ENCODE data around the gene C3orf62.
A peak's percentile ranks its signal among the peaks of the same experiment; 100 is the strongest.

The C3orf62 gene

DNA sequence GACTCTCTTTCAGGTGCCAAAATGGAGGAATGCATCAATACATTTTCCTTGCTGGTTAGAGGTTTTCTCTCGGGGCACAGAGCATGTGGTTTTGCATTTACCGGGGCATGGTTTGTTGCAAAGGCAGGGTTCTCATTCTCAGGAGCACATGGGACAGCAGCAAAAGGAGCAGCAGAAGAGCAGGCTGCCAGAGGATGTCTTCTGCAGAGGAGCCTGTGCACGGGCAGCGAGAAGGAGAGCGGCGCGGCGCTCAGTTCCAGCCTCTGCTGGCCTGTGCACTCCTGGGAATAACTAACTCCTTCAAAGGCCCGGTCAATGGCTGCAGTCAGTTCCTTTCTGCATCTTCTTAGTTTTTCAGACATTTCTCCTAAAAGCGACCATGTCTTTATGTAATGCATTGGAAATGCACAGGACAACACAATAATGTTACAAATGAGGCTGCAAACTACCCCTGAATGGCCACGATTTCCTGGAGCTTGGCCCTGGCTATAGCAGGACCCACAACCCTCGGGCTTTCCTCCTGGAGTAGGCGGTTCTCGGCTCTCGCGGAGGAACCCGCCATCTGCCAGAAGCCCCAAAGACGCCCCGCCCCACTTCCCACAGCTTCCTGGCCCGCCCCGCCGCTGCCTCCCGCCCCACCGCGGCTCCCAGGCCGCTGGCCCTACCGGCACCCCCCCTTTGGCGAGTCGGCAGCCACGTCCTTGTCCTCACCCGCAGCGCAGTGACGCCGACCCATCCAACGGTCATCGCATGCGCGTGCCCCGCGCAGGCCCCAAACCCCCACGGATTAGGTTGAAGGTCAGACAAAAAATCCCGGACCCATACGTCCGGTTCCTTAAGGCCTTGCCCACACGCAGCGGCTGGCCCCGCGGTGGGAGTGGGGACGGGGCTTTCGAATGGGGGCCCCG is at the start of gene C3orf62:
TSS of gene C3orf62 (minus strand) at position 758 of the 908 bp plus-strand sequence. CDS start at position 398, 360 bp downstream.
- DNase-seq, result no peak

DNA sequence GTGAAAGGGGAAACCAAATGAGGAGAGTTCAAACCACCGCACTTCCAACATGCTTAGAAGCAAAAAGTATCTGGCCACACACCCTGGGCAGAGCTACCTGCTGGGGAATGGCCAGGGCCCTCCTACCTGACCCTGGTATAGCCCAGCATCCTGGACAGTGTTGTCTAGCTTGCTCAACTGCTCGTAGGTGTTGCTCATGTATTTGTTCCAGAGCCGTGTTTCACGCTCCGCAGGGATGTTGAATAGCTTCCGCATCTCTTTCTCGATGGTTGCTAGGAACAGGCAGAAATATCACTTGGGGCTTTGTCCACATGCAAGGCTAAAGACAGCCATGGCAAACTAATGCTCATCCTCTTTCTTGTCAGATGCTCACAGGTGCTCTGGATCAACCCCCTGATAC is 47.7 kb upstream of the C3orf62 start:
- no peak for DNase-seq

DNA sequence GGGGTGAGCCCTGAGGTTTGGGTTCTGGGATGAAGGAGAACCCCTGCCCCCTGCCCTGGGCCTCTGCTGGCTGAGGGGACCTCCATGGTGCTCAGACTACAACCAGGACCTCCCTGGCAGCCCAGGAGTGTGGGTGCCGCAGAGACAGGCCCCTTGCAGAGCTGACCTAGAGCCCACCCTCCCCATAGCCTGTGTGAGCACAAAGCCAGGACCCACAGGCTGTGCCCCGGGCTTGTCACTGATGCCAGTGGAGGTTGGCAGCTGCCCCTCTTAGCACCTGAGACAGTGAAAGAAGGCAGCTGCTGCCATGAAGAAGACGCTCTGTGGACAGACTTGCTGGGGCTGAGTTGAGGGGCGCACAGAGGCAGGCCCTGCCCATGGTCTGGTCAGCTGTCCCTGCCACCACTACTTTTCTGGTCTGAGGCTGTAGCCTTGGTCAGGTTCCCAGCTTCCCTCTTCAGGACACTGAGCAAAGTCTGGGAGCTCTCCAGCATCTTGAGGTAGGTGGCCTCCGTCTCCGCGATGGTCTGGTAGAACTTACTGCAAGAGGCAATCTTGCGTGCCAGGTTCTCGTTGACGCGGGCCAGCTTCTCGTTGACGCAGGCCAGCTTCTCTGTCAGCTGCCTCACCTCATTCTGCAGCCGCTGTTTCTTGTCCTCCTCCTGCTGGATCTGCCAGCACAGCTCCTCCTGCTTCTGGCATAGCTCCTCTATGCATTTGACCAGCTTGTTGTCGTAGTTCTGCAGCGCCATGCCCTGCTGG is 39.8 kb upstream of the C3orf62 start:
- no peak for DNase-seq

DNA sequence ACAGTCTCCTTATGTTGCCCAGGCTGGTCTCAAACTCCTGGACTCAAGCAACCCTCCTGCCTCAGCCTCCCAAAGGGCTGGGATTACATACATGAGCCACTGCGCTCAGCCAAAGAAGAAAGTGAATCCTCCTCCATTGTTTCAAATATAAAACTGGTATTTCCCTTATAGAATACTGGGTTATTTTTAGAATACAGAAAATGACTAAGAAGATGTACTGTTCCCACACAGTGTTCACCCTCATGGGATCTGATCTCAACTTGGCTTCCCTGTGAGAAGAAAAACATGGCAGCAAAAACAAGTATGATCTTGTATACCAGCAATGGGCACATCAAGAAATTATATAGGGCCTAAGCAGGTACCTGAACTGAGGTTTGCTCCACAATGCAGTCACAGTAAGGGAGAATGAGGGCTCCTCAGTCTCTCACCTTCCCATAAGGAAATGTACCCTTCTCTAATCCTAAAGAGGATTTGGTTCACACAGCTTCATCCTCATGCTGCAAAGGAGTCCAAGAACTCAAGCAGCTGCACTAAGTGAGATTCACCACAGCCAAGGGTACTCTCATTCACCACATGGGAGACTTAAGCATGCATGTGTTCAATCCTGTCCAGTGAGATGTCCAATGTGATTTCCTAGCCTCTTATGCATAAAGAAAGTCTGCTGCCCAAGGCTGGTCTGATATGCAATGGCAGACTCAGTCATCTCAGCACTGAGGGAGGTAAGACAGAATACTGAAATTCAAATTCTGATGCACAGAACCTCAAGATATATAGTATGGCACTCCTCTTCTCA is 37.1 kb upstream of the C3orf62 start:
- no peak for DNase-seq

DNA sequence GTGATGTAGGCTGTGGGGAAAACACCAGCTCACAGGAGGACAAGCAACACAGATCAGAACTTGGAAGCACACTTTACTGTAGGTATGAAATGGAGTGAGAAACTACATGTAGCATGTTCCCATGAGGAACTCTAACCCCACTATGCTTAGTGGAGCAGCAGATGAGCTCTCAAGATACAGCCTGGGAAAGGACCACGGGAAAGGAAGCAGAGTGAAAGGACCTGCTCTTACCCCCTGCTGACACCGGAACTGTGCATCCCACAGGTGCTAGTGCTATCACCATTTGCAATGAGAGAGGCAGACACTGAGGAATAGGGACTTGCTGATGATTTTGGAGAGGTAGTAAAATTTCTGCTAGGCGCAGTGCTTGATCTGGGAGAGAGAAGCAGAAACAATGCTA is 34.3 kb upstream of the C3orf62 start:
- no peak for DNase-seq

DNA sequence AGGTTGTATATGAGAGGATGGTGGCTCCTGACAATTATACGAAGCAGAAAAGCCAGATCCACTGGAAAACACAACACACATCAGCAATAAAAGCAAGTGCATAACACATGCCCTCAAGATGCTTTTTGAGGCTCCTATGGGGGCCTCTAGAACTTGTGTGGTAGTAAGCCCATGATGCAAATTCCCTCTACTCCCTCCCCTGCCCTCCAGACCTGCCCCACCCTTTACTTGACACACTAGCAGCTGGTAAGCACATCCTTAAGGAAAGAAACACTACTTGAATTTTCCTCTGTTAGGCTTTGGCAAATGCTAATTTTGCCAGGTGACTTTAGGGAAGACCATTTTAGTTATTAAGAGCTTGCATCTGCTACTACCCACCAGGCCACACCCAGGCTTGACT is 33.6 kb upstream of the C3orf62 start:
- no peak for DNase-seq

DNA sequence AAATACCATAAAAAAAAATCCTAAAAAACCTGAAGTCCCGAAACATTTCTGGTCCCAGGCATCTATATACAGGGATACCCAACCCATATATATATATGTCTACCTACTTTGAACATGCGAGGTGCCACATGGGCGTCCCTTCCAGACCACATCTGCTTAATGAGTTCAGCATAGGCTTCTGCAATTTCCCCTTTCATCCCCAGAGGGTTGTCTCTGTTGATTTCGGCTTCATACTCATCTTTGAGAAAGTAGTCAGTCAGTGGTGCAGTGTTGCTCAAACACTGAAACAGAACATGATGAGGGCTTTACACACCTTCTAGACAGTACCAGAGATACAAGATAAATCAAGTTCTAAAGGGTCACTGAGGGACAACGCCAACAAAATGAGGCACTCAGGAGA is 28.6 kb upstream of the C3orf62 start:
- DNase-seq, result peak; percentile 33

DNA sequence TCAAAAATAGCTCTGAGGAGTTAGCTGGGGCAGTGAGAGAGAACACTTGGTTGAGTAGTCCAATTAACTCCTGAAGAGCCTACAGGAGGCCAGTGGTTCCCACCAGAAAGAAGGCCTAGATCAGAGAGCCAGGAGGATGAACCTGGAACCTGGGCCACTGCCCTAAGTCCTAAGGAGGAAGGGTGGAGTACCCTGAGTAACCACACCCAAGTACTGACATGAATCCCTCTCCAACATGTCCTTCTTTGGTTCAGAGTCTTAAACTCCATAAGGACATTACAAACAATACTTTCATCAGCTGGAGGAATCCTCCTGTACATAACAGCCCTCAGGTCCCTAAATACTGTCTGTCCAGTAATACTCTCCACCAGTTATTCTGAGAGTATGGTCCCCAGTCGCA is 25.6 kb upstream of the C3orf62 start:
- no peak for DNase-seq

DNA sequence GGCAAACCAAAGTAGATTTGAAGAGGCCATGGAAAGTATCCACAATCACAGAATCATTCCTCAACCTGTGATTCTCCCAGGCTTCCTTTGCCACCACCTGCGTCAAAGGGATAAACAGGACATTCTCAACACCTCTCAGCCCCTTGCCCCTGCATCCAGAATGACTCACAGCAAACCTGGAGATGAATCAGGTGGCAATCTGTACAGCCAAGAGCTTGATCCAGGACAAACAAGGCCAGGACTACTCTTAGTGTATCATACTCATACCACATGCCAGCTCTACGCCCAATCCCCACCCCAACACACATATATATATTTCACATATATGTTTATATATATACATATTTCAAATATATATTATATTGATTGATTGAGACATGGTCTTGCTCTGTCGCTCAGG is 23.6 kb upstream of the C3orf62 start:
- no peak for DNase-seq

DNA sequence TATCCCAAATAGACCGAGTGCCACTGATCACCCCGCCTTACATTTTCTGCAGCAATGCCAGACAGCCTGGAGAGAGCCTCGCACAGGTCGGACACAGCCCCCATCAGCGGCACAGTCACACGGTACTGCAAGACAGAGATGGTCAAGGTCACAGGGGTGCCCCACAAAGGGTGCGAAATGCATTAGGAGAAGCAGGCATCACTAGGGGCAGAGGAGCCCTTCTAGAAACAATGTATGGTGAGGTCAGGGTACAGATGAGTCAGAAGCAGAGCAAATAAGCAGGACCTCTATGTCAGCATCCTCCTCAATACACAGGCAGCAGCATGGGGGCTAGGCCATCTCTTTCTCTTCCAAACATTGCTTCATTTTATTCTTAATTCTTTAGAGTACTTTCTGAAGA is 21.5 kb upstream of the C3orf62 start:
- no peak for DNase-seq

DNA sequence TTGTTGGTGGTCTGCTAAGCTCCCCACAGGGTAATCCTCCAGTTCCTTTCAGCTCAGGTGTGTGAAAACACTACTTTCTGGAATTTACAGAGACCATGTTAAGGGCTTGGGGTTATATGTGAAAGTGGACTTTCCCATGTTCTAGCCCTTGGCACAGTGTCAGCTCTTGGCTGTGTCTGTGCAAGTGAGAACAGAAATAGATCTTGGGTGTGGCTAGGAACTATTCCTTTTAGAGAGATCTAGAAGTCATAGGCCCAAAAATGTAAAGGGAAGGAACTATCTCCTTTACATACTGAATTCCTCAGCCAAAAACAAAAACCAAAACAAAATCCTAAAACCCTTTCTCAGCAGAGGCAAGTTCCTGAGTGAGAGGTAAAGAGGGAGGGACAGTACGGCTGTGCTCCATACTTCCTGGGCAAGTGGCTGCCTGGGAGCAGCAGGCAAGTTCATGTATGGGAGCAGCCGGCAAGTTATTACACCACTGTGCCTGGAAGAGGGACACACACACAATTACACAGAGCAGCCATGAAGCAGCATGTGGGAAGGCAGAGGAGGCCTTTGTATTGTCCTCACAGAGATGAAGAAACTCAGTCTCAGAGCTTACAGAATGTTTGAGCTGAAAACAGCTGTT is 19.9 kb upstream of the C3orf62 start:
- no peak for DNase-seq

DNA sequence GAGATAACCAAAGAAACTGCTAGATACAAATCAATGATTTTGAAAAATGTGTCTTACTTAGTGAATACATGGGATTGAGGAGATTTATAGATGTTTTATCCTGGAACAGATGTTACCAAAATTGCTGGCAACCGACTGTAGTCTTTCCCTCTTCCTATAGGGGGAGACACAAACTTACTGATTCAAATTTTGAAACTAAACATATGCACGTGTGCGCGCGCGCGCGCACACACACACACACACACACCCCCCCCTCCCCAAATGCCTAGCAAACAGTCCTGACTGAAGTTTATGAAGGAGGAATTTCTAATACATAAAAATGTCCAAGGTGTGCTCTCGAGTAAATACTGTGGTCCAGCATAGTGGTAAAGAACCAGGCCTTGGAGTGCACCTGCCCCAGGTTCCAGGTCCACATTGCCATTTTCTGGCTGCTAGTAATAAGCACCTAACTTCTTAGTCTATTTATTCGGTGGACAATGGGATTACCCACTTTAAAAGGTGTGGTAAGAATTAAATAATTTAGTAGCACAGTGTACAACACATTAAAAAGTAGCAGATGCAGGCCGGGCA is 18.5 kb upstream of the C3orf62 start:
- DNase-seq, result no peak

DNA sequence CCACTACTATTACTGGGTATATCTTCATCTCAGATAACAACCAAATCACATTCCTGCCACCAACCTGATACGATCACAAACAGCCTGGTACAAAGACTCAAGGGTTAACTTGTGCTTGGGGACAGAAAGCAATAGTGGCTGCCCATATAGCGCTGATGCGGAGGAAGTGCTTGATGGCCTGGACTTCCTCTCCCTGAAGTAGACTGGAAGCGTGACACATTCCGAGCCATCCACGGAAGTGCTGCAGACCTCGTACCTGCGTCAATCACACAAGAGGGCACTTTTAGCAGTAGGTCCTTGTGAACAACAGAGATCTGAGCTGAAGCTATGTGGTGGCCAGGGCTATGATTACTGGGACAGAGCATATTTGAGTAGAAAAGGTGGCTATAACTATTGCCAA is 17.3 kb upstream of the C3orf62 start:
- no peak for DNase-seq

DNA sequence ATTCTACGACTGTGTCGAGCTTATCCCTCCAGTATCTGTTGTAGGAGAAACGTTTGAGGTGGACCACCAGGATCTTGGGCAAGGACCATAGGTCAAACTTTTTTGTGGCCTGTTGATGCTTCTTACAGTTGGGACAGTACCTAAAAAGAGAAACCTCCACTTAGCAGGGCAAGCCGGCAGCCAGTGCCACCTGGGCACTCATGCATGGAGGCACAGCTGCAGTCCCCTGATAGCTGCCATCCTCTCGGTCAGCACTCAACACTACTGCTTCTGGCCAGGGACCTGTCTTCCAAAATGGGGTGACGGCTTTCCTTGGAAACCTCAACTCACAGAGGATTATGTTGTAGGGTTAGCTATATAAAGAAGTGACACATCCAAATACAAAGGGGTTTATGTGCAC is 7.0 kb upstream of the C3orf62 start:
- DNase-seq, result no peak

DNA sequence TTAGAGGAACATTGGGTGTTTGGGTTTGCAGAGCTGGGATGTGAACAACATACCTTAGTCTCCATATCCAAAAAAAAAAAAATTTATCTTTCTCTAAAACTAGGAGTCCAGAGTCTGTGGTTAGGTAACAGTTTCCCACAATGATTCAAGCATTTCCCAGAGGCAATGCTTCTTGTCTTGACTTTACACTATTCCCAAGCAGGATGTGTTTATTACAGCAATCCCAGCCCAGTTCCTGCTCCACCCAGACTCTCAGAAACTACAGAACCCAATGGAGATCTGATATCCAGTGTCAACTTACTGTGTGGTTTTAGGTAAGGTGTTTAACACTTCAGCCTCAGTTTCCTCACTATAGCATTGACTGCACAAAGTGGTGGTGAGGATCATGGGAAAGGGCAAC is 2.3 kb upstream of the C3orf62 start:
- no peak for DNase-seq

DNA sequence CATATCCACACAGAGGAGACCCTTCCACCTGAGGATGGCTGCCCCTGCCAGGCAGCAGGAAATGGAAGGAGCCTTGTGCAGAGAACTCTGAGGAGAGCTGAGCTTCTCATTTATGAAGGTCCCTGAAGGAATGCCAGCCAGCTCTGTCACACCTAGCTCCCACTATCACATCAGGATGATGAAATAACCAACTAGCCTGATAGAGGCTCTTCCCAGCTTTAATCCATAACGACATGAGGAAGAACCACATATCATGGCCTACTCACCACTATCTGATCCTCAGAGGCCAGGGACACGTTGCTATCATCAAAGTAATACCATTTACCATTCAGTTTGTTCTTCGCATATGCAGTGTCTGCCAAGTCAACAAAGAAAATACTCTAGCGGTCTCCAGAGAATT is 1.5 kb upstream of the C3orf62 start:
- no peak for DNase-seq

DNA sequence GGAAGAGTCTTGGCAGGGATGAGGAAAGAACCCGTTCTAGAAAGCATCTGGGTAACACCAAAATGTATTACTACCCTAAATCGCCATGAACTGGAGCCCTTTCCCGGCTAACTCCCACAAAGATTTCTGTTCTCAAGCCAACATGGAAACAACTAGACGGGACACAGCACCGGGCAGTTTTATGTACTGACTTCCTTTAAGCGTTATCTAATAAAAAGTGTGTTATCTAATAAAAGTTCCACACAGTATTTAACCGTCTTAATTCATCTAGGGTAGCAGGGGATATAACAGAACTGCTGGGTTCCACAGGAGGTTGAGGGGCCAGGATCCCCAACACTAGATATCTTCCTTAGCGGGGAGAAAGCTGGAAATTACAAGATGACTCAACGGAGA is 347 bp upstream of the C3orf62 start:
- no peak for DNase-seq

DNA sequence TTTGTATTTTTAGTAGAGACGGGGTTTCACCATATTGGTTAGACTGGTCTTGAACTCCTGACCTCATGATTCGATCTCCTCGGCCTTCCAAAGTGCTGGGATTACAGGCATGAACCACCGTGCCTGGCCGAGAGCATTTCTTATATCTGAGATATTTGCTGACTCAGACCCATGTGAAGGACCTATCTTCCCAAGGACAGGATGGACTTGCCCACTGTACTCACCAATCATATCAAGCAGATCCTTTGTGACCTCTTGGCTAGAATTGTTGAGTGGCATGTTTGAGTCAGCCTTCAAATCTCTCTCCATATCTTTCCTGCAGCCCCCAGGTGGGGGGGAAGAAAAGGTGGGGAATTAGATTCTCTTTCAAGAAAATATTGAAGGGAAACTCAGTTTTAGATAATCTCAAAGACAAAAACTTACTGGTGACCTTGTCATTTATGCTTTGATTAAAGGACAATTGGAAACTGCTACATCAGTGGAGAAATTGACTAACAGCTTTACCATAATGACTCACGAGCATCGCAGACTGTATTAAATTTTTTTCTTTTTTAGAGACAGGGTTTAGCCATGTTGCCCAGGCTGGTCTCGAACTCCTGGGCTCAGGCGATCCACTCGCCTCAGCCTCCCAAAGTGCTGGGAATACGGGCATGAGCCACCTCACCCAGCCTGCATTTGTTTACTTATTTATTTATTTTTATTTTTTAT is 3.1 kb downstream of the C3orf62 start:
- no peak for DNase-seq

DNA sequence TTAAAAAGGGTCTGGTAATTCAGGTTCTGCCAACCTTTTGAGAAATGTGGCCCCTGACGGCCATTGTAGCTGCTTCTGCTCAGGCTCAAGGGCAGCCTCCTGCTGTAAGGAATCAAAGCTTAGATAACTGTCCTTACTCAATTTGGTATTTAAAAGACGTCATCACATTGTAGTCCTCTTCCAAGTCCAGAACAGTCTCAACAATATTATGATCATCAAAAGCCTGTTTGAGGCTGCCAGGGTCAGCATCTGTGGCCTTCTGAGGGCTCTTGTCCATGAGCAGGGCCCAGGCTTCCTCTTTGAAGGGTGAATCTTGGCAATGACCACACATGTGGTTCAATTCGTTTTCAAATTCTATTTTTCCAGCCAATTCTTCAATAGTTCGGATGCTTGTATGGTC is 6.0 kb downstream of the C3orf62 start:
- DNase-seq, result no peak

DNA sequence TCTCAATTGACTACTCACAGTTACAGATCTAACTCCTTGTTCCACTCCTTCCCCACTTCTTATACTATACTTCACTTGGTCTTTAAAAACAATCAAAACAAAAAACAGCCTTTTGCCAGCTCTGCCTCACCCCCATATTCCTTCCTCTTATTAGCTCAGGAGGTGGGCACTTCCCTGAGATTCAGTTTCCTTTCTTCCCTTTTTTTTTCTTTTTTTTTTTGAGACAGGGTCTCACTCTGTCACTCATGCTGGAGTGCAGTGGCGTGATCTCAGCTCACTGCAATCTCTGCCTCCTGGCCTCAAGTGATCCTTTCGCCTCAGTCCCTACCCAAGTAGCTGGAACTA is 6.9 kb downstream of the C3orf62 start:
- DNase-seq, result no peak

DNA sequence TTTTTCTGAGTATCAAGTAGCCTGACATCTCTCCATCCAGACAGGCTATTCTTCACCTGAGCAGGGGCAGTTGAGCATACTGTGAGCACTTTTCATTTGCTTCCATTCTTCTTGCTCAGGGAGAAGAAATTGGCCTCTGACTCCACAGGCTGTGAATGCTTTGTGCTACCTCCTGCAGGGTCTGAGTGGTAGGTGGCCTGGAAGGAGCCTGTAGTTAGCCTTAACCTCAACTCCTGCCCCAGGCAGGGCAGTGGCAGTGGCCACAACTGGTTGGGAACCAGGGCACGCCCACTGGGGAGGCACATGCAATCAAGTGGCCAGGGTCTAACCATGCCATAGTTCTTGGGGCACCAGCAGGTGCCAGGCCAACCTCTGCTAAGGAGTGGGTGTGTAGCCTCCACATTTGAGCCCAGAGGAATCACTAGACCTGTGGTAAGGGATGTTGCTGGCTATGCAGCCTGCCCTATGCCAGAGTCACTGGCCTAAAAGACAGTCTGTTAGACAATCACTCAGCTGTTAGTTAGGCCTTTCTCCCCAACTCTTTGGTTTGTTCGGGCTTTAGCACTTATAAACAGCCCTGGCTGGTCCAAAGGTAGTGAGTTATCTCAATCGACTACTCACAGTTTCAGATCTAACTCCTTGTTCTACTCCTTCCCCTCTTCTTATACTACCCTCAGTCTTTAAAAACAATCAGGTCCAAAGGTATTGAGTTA is 7.4 kb downstream of the C3orf62 start:
- no peak for DNase-seq
